RWPE1 (cell line): ENCODE data around the gene LENEP.

Experiments
- CTCF ChIA-PET: fragments of 350-600 bp; sonication (Branson Sonifier 250); formaldehyde crosslinking; extraction: SDS; loops from one replicate; lab custom pipeline; 2021; lab: Yijun Ruan, JAX
- POLR2A ChIA-PET: fragments of 400-600 bp; formaldehyde crosslinking; extraction: SDS; loops from one replicate; lab custom pipeline; 2020; ENCODE audit warnings: antibody characterized with exemption; ENCODE audit not compliant: low non-redundant PET; lab: Yijun Ruan, JAX
- DNase-seq: peaks from one replicate; pipeline ENCODE4 v3.0.0; 2012; ENCODE audit warnings: low spot score
- H3K27ac ChIP-seq: fragments of 450-650 bp; 2 replicates; pipeline ENCODE4 v1.5.1; 2017
- CTCF ChIP-seq: fragments of 450-650 bp; conservative IDR thresholded peaks from 2 replicates; pipeline ENCODE4 v1.5.1; 2017; ENCODE audit warnings: low read depth, mild to moderate bottlenecking

The LENEP gene

GRCh38 chr1:154993572-154994268, at the start of gene LENEP:
Gene LENEP, plus strand, starts transcription at chr1:154993586. Its CDS starts 22 bp downstream, at chr1:154993608.
- no peak for TF ChIP-seq CTCF
- DNase-seq, result no peak
- POLR2A ChIA-PET, result interaction anchor here (0.6 kb wide), 2 partner anchors 10 to 81 kb away, joined by 3 to 8 read pairs; no protein-coding TSS in a partner anchor
- CTCF ChIA-PET, result interaction anchor here (0.6 to 5.0 kb wide), 3 partner anchors 20 to 38 kb away, joined by 3 to 22 read pairs (median 4); partner anchors contain the start of gene PBXIP1
- peak within 1 kb of the TSS; percentile 71 for H3K27ac ChIP-seq

GRCh38 chr1:154943649-154944400, 49.6 kb upstream of the LENEP start:
- H3K27ac ChIP-seq, result peak overlapping the region; percentile 46
- POLR2A ChIA-PET, result no interaction called here
- peak; percentile 88 for TF ChIP-seq CTCF
- peak; percentile 53 for DNase-seq
- CTCF ChIA-PET, result interaction anchor here (0.5 to 1.3 kb wide), 12 partner anchors 18 to 888 kb away, joined by 3 to 8 read pairs (median 4); partner anchors contain the start of gene PYGO2

- ChIA-PET CTCF (interaction anchor here (0.5 to 1.3 kb wide), 11 partner anchors 17 to 889 kb away, joined by 3 to 8 read pairs (median 4); partner anchors contain the start of gene PYGO2), POLR2A (no interaction called here)
- no peak for TF ChIP-seq CTCF
- DNase-seq, result no peak
- peak overlapping the region; percentile 46 for H3K27ac ChIP-seq
Measured at GRCh38 chr1:154944401-154945159, 48.8 kb upstream of the LENEP start.

GRCh38 chr1:154945160-154945961, 48.0 kb upstream of the LENEP start:
- TF ChIP-seq CTCF, result no peak
- ChIA-PET POLR2A (interaction anchor here (0.6 kb wide), 1 partner anchor 10 kb away, joined by 3 read pairs; no protein-coding TSS in a partner anchor), CTCF (interaction anchor here (0.6 to 1.3 kb wide), 3 partner anchors 63 to 139 kb away, joined by 3 to 6 read pairs (median 3); no protein-coding TSS in a partner anchor)
- DNase-seq, result no peak
- peak overlapping the region; percentile 46 for H3K27ac ChIP-seq

- POLR2A ChIA-PET, result interaction anchor here (0.6 kb wide), 1 partner anchor 9 kb away, joined by 3 read pairs; no protein-coding TSS in a partner anchor
- peak overlapping the region; percentile 46; the same call in 1 of the 2 replicates for H3K27ac ChIP-seq
- no peak for TF ChIP-seq CTCF
- no peak for DNase-seq
- CTCF ChIA-PET, result interaction anchor here (0.6 to 1.1 kb wide), 3 partner anchors 10 to 139 kb away, joined by 3 to 6 read pairs (median 3); no protein-coding TSS in a partner anchor
Measured at GRCh38 chr1:154945962-154946850, 47.2 kb upstream of the LENEP start.
